CD4-positive, alpha-beta memory T cell (primary cell): ENCODE measurements around the gene SPEM2. TPM values are rescaled to one million over a fixed set of nuclear protein-coding genes. Genes with fewer than 3 reads are reported as not detected.

Experiments
- CTCF ChIA-PET: fragments of 350-600 bp; sonication (Branson Sonifier 250); formaldehyde crosslinking; loops from one replicate; lab custom pipeline; 2021; ENCODE audit warnings: inconsistent platforms; ENCODE audit not compliant: partially characterized antibody; lab: Charles Lee
- POLR2A ChIA-PET: fragments of 350-600 bp; sonication (Branson Sonifier 250); formaldehyde crosslinking; loops from one replicate; lab custom pipeline; 2021; ENCODE audit not compliant: partially characterized antibody; lab: Charles Lee
- DNase-seq, 5 donors: peaks; one replicate each; pipeline versions ENCODE4 v3.0.0 to v3.0.0-alpha.2; 2020 to 2022; ENCODE audit warnings: mixed read lengths in 1 of 5
- H3K27ac ChIP-seq: one replicate; pipeline ENCODE4 v1.7.0; 2013; ENCODE audit warnings: low read depth, low read length
- H3K27me3 ChIP-seq: 2 replicates; pipeline ENCODE4 v1.7.0; 2013; ENCODE audit warnings: mild to moderate bottlenecking, low read length, moderate library complexity; ENCODE audit not compliant: insufficient read depth
- H3K36me3 ChIP-seq: 2 replicates; pipeline ENCODE4 v1.7.0; 2013; ENCODE audit warnings: mild to moderate bottlenecking, low read length, moderate library complexity; ENCODE audit not compliant: insufficient read depth
- H3K4me1 ChIP-seq: 2 replicates; pipeline ENCODE4 v1.7.0; 2013; ENCODE audit warnings: mild to moderate bottlenecking, low read length, moderate library complexity; ENCODE audit not compliant: insufficient read depth
- H3K4me3 ChIP-seq, 2 donors: one replicate each; pipeline ENCODE4 v1.7.0; 2013; ENCODE audit warnings: low read length in 2 of 2, mild to moderate bottlenecking in 1 of 2
- H3K9me3 ChIP-seq, 2 donors: one replicate each; pipeline ENCODE4 v1.7.0; 2013; ENCODE audit warnings: low read length in 2 of 2, control low read depth in 1 of 2; ENCODE audit not compliant: control insufficient read depth in 1 of 2
- H3K27ac Mint-ChIP-seq, 7 donors: one replicate each; pipeline ENCODE4 v1.8.0; 2020 to 2021; ENCODE audit warnings: mixed read lengths in 7 of 7, mild to moderate bottlenecking in 6 of 7, inconsistent platforms in 3 of 7, moderate library complexity in 3 of 7
- H3K27me3 Mint-ChIP-seq, 2 donors: one replicate each; pipeline ENCODE4 v1.8.0; 2020 to 2021; ENCODE audit warnings: mixed read lengths in 2 of 2
- H3K36me3 Mint-ChIP-seq, 2 donors: one replicate each; pipeline ENCODE4 v1.8.0; 2020 to 2021; ENCODE audit warnings: mixed read lengths in 2 of 2, inconsistent platforms in 1 of 2, mild to moderate bottlenecking in 1 of 2
- H3K4me1 Mint-ChIP-seq, 4 donors: one replicate each; pipeline ENCODE4 v1.8.0; 2020 to 2021; ENCODE audit warnings: mixed read lengths in 4 of 4, mild to moderate bottlenecking in 1 of 4
- H3K4me3 Mint-ChIP-seq, 8 donors: one replicate each; pipeline ENCODE4 v1.8.0; 2020 to 2021; ENCODE audit warnings: mixed read lengths in 8 of 8, mild to moderate bottlenecking in 7 of 8, moderate library complexity in 6 of 8, inconsistent platforms in 3 of 8
- H3K9me3 Mint-ChIP-seq, 8 donors: one replicate each; pipeline ENCODE4 v1.8.0; 2020 to 2021; ENCODE audit warnings: mixed read lengths in 8 of 8, mild to moderate bottlenecking in 5 of 8, inconsistent platforms in 3 of 8, moderate library complexity in 1 of 8
- intact Hi-C: fragments of 100-400 bp; cut with micrococcal nuclease; formaldehyde crosslinking; loops from one replicate; pipeline ENCODE4 v1.15.1; 2023
- polyA plus RNA-seq, 2 donors: library from polyadenylated mRNA; unstranded; fragments of 300-500 nt; fragmentation: Illumina TruSeq; gene quantifications; one replicate each; pipeline ENCODE4 v1.2.3, GENCODE V29; 2021
- total RNA-seq, 2 experiments: library from RNA; stranded (reverse); gene quantifications; one replicate each; pipeline ENCODE4 v1.2.3, GENCODE V29; 2021

Gene SPEM2
- total and polyA plus RNA-seq, 4 experiments from 2014 or later: not detected

DNA sequence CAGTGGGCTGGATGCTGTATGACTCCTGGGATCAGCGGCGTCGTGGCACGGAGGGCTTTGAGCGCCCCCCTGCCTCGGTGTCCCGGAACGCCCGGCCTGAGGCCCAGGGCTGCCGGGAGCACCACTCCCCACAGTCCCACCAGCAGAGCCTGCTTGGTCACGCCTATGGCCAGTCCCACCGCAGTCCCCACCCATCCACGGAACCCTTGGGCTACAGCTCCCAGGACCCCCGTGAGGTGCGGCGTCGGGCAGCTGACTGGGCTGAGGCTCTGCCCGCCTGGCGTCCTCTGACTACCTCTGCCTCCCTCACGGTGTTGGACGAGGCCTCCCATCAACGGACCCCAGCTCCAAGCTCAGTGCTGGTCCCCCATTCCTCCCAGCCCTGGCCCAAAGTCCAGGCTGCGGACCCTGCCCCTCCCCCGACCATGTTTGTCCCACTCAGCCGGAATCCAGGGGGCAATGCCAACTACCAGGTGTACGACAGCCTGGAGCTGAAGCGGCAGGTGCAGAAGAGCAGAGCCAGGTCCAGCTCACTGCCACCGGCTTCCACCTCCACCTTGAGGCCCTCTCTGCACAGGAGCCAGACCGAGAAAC is 1.6 kb downstream of the SPEM2 start:
- Mint-ChIP-seq H3K4me1 (peaks cover 0 to 4% (median 0%) of the 10 kb centered on the region in 4 donors), H3K4me3 (no peak overlapping the region), H3K36me3 (no peaks in the 10 kb centered on the region), H3K27ac (no peak overlapping the region), H3K9me3 (no peaks in the 10 kb centered on the region), H3K27me3 (peaks cover 0 to 1% of the 10 kb centered on the region in 2 donors)
- no peaks in the 10 kb centered on the region for H3K27me3 ChIP-seq
- POLR2A ChIA-PET: interaction anchor here (0.6 kb wide), 1 partner anchor 29 kb away, joined by 3 read pairs; no protein-coding TSS in a partner anchor
- no peaks in the 10 kb centered on the region for H3K4me1 ChIP-seq
- no peaks in the 10 kb centered on the region for H3K9me3 ChIP-seq
- H3K27ac ChIP-seq: no peak overlapping the region
- no peak overlapping the region for H3K4me3 ChIP-seq
- H3K36me3 ChIP-seq: no peaks in the 10 kb centered on the region
- peak in 1 of 5 donors; percentile 17 for DNase-seq
- intact Hi-C loops: no loop called here
- CTCF ChIA-PET: interaction anchor here (0.5 to 1.1 kb wide), 2 partner anchors 9 to 192 kb away, joined by 3 to 4 read pairs; no protein-coding TSS in a partner anchor

DNA sequence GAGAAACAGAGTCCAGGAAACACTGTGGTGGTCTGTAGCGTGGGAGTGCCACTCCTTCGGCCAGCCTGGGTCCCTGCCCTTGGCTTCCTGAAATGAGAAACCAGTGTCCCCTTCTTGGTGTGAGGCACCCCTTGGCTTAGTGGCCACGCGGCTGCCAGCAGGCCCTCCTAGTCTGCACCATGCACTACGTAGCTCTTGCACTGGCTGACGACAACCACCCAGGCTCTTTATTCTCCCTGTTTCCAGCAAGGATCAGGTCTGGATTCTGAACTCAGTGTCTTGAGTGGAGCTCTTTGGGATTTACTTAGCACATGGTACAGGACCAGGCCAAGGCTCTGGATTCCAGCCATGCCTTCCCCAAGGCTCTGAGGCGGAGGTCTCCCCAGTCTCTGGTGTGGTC is 2.1 kb downstream of the SPEM2 start:
- Mint-ChIP-seq H3K4me1 (peaks cover 0 to 4% (median 0%) of the 10 kb centered on the region in 4 donors), H3K36me3 (no peaks in the 10 kb centered on the region), H3K27ac (peak overlapping the region in 1 of 7 donors; percentile 44), H3K4me3 (no peak overlapping the region), H3K9me3 (no peaks in the 10 kb centered on the region), H3K27me3 (peaks cover 0 to 1% of the 10 kb centered on the region in 2 donors)
- DNase-seq: peak in 1 of 5 donors; percentile 1
- Histone ChIP-seq H3K27me3 (no peaks in the 10 kb centered on the region), H3K27ac (no peak overlapping the region), H3K9me3 (no peaks in the 10 kb centered on the region), H3K4me3 (no peak overlapping the region), H3K36me3 (no peaks in the 10 kb centered on the region), H3K4me1 (no peaks in the 10 kb centered on the region)
- ChIA-PET POLR2A (interaction anchor here (0.6 kb wide), 1 partner anchor 28 kb away, joined by 3 read pairs; no protein-coding TSS in a partner anchor), CTCF (interaction anchor here (1.1 kb wide), 1 partner anchor 9 kb away, joined by 4 read pairs; no protein-coding TSS in a partner anchor)
- intact Hi-C loops: no loop called here

DNA sequence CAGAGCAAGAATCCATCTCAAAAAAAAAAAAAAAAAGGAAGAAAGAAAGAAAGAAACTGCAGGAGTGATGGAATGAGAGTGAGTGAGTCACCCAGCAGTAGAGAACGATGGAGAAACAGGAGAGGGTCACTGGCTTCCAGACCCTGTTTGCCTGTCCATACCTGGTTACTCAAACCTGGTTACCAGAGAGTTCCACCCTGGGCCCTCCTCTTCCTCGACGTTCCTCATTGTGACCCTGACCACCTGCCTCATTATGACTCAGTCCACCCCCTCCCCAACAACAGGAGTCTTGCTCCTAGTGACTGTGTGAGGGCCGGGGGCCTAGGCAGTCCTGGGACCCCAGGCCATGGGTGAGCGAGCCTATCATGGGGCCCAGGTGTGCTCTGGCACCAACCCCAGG is 3.1 kb downstream of the SPEM2 start, which contains the start of gene SPEM3:
Gene SPEM3, plus strand, starts transcription at position 301 of the 400 bp plus-strand sequence. Its CDS starts 46 bp downstream, at position 347.
- Histone ChIP-seq H3K27me3 (no peaks in the 10 kb centered on the region), H3K4me3 (no peak within 1 kb of the TSS), H3K36me3 (no peaks in the 10 kb centered on the region), H3K4me1 (no peaks in the 10 kb centered on the region), H3K27ac (no peak within 1 kb of the TSS), H3K9me3 (no peaks in the 10 kb centered on the region)
- ChIA-PET POLR2A (interaction anchor here (1.2 kb wide), 1 partner anchor 44 kb away, joined by 3 read pairs; no protein-coding TSS in a partner anchor), CTCF (no interaction called here)
- H3K27me3 Mint-ChIP-seq: peaks cover 0 to 1% of the 10 kb centered on the region in 2 donors
- peak within 1 kb of the TSS in 5 of 7 donors; percentile 19 to 76 (median 44) for H3K27ac Mint-ChIP-seq
- H3K4me3 Mint-ChIP-seq: no peak within 1 kb of the TSS
- no peaks in the 10 kb centered on the region for H3K36me3 Mint-ChIP-seq
- DNase-seq: peak in 1 of 5 donors; percentile 14
- intact Hi-C loops: no loop called here
- H3K9me3 Mint-ChIP-seq: no peaks in the 10 kb centered on the region
- H3K4me1 Mint-ChIP-seq: peaks cover 0 to 4% (median 0%) of the 10 kb centered on the region in 4 donors

DNA sequence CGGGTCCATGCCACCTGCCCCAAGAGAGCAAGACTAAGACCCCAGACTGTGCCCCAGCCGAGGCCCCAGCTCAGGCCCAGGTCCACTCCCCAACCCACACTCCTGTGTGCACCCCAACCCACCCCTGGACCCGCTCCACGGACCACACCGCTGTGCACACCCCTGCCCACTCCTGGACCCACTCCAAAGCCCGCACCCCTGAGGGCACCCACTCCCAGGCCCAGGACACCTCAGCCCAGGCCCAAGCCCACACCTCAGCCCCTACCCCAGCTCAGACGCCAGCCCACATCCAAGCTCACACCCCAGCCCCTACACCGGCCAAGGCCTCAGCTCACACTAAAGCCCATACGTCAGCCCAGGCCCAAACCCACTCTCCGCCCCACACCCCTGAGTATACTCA is 4.3 kb downstream of the SPEM2 start:
- H3K27me3 ChIP-seq: no peaks in the 10 kb centered on the region
- no peak overlapping the region for H3K4me3 Mint-ChIP-seq
- intact Hi-C loops: no loop called here
- DNase-seq: peak in 1 of 5 donors; percentile 11
- no peaks in the 10 kb centered on the region for H3K4me1 Mint-ChIP-seq
- no peak overlapping the region for H3K4me3 ChIP-seq
- H3K9me3 ChIP-seq: no peaks in the 10 kb centered on the region
- H3K36me3 ChIP-seq: no peaks in the 10 kb centered on the region
- H3K36me3 Mint-ChIP-seq: no peaks in the 10 kb centered on the region
- no peak overlapping the region for H3K27ac ChIP-seq
- ChIA-PET POLR2A (no interaction called here), CTCF (interaction anchor here (0.5 kb wide), 1 partner anchor 112 kb away, joined by 3 read pairs; no protein-coding TSS in a partner anchor)
- no peaks in the 10 kb centered on the region for H3K9me3 Mint-ChIP-seq
- no peak overlapping the region for H3K27ac Mint-ChIP-seq
- no peaks in the 10 kb centered on the region for H3K4me1 ChIP-seq
- peaks cover 0 to 1% of the 10 kb centered on the region in 2 donors for H3K27me3 Mint-ChIP-seq

DNA sequence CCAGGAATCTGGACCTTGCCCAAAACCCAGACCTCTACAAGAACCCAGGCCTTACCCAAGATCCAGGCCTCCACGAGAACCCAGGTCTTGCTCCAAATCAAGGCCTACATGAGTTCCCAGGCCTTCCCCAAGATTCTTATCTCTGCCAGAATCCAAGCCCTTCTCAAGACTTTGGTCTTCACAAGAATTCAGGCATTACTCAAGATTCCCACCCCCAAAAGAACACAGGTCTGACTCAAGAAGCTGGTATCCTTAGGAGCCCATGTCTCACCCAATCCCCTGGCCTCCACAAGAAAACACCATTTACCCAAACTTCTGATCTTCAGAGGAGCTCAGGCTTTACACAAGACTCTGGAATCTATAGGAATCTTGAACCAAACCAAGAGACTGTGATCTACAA is 5.8 kb downstream of the SPEM2 start:
- H3K36me3 Mint-ChIP-seq: peaks cover 0 to 7% of the 10 kb centered on the region in 2 donors
- Histone ChIP-seq H3K27me3 (no peaks in the 10 kb centered on the region), H3K9me3 (no peaks in the 10 kb centered on the region), H3K36me3 (no peaks in the 10 kb centered on the region), H3K4me3 (no peak overlapping the region), H3K4me1 (peaks cover 5% of the 10 kb centered on the region), H3K27ac (no peak overlapping the region)
- no peaks in the 10 kb centered on the region for H3K27me3 Mint-ChIP-seq
- H3K4me1 Mint-ChIP-seq: peaks cover 5 to 14% (median 8%) of the 10 kb centered on the region in 4 donors
- DNase-seq: peak in 1 of 5 donors; percentile 7
- intact Hi-C loops: no loop called here
- POLR2A ChIA-PET: interaction anchor here (0.6 kb wide), 1 partner anchor 53 kb away, joined by 3 read pairs; the partner anchor contains the start of gene POLR2A
- no peak overlapping the region for H3K27ac Mint-ChIP-seq
- no peaks in the 10 kb centered on the region for H3K9me3 Mint-ChIP-seq
- CTCF ChIA-PET: no interaction called here
- no peak overlapping the region for H3K4me3 Mint-ChIP-seq

DNA sequence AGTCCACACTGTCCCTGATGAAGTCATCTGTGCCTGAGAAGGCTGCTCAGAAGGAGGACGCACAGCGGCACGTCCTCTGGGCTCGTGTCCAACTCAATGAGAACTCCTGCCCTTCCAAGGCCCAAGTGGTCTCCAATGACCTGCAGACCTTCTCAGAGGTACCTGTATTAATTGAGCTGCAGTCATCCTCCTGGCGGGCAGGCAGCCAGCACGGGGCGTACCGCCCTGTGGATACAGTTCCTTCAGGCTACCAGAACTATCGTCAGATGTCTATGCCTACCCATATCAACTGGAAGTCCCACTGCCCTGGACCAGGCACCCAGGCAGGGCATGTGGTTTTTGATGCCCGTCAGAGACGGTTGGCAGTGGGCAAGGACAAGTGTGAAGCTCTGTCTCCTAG is 6.9 kb downstream of the SPEM2 start:
- Histone ChIP-seq H3K36me3 (no peaks in the 10 kb centered on the region), H3K4me3 (no peak overlapping the region), H3K4me1 (peaks cover 11% of the 10 kb centered on the region), H3K27ac (no peak overlapping the region), H3K9me3 (no peaks in the 10 kb centered on the region), H3K27me3 (no peaks in the 10 kb centered on the region)
- intact Hi-C loops: no loop called here
- Mint-ChIP-seq H3K27me3 (no peaks in the 10 kb centered on the region), H3K9me3 (no peaks in the 10 kb centered on the region), H3K27ac (peak overlapping the region in 1 of 7 donors; percentile 9), H3K4me3 (no peak overlapping the region), H3K36me3 (peaks cover 0 to 9% of the 10 kb centered on the region in 2 donors), H3K4me1 (peaks cover 7 to 22% (median 14%) of the 10 kb centered on the region in 4 donors)
- POLR2A ChIA-PET: interaction anchor here (1.2 kb wide), 2 partner anchors 48 to 129 kb away, joined by 3 read pairs; partner anchors contain the start of gene SENP3
- DNase-seq: peak in 1 of 5 donors; percentile 10
- CTCF ChIA-PET: interaction anchor here (1.2 kb wide), 1 partner anchor 76 kb away, joined by 5 read pairs; no protein-coding TSS in a partner anchor
